Mucosa of descending colon (tissue), 3 donors: ENCODE measurements around the gene TASOR2. TPM values are rescaled to one million over a fixed set of nuclear protein-coding genes. Genes with fewer than 3 reads are reported as not detected.

Experiments
- ATAC-seq: fragments of 200-7000 bp; cut with Tn5 transposase; one replicate; pipeline ENCODE4 v1.9.1; 2020; ENCODE audit warnings: mild to moderate bottlenecking, moderate library complexity
- DNase-seq, 3 donors: peaks; one replicate each; pipeline ENCODE4 v3.0.0-alpha.2; 2020
- H3K36me3 ChIP-seq: fragments of 200-600 bp; one replicate; pipeline ENCODE4 v1.8.0; 2021; ENCODE audit warnings: low read depth, mild to moderate bottlenecking
- H3K4me1 ChIP-seq: fragments of 200-600 bp; one replicate; pipeline ENCODE4 v1.8.0; 2021; ENCODE audit warnings: low read depth, mild to moderate bottlenecking
- H3K4me3 ChIP-seq: fragments of 200-600 bp; one replicate; pipeline ENCODE4 v1.8.0; 2021; ENCODE audit warnings: mild to moderate bottlenecking
- H3K9me3 ChIP-seq: fragments of 200-600 bp; one replicate; pipeline ENCODE4 v1.8.0; 2021; ENCODE audit warnings: mild to moderate bottlenecking
- CTCF ChIP-seq: fragments of 200-600 bp; IDR thresholded peaks from one replicate; pipeline ENCODE4 v1.8.0; 2022; ENCODE audit warnings: antibody characterized with exemption, mild to moderate bottlenecking
- intact Hi-C, 2 donors: fragments of 100-400 bp; cut with DNase I in 1 of 2; cut with micrococcal nuclease in 1 of 2; formaldehyde crosslinking; loops; one replicate each; pipeline versions ENCODE4 v1.11.0 to v1.11.1; 2022; cut with DNase I, micrococcal nuclease
- total RNA-seq, 3 donors: library from RNA; stranded (reverse); fragmentation: NEBNext Ultra II Directional in 2 of 3; extraction: Animal tissue kit (Norgen Biotek cat#: 25700) in 2 of 3; gene quantifications; one replicate each; pipeline versions ENCODE4 v1.2.1 to v1.2.4, GENCODE V29; 2021 to 2023
- donor health status: DM: no; HTN: no; CAD: no; lungs with moderate emphysema.
- donor health status: DM: no; HTN: no; CAD: no.
- donor health status: DM: no; HTN: yes; CAD: no.

Gene TASOR2
- total RNA-seq, 3 donors from 2014 or later: 46.4 to 63.2 (median 58.4) TPM

DNA sequence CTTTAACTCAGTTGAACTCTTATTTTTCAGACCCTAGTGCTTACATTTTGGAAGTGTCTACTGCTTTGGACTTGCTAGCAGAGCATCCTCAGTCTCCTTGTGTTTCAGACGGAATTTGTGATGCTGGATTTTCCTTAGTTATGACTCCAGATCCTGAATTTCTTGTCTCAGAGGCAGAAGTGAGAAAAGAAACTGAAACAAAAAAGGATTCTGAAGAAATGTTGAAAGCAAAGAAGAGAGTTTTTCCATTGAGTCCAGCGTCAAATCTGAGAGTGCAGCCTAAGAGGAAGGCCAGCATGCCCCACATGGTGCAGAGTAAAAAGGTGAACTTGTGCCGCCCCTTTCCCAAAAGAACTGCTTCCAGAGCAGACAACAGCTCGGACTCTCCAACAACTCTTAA is 46.1 kb downstream of the TASOR2 start:
- no peaks in the 10 kb centered on the region for H3K4me1 ChIP-seq
- no peak for TF ChIP-seq CTCF
- no peaks in the 10 kb centered on the region for H3K9me3 ChIP-seq
- intact Hi-C loops: no loop called here
- DNase-seq: no peak
- ATAC-seq: no peak
- no peak overlapping the region for H3K4me3 ChIP-seq
- no peaks in the 10 kb centered on the region for H3K36me3 ChIP-seq

DNA sequence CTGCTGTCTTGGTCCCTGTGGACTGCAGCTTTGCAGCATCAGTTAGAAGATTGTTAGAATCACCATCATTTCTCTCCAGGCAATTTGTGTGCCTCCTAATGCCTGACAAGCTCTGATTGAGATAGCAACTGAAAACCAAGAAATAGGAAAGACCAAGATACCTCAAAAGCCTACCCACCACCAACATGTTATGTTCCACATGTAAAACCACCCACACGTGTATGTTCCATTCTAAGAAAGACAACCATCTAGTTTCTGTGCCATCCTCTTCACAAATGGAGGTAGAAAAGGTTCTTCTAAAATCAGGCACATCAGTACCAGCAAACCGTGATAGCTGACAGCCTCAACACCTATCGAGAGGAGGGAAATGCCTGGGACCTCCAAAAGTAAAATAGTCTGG is 46.9 kb downstream of the TASOR2 start:
- ATAC-seq (no peak), DNase-seq (no peak)
- Histone ChIP-seq H3K36me3 (no peaks in the 10 kb centered on the region), H3K4me1 (no peaks in the 10 kb centered on the region), H3K9me3 (no peaks in the 10 kb centered on the region), H3K4me3 (no peak overlapping the region)
- TF ChIP-seq CTCF: no peak
- intact Hi-C loops: no loop called here

GRCh38 chr10:5732141-5732540 is 47.5 kb downstream of the TASOR2 start:
- Histone ChIP-seq H3K4me1 (no peaks in the 10 kb centered on the region), H3K36me3 (no peaks in the 10 kb centered on the region), H3K4me3 (no peak overlapping the region), H3K9me3 (no peaks in the 10 kb centered on the region)
- TF ChIP-seq CTCF: no peak
- ATAC-seq: no peak
- DNase-seq: no peak
- intact Hi-C loops: no loop called here

Other genes with a start within 250 kb of the TASOR2 start
- not detected for gene CALML5, start 185.3 kb upstream of the TASOR2 start, total RNA-seq
- under 1 TPM in 2 of 3 donors, not detected in 1; 0.09 to 0.17 TPM for gene CALML3, start 159.9 kb upstream of the TASOR2 start, total RNA-seq
- gene ASB13, start 18.2 kb upstream of the TASOR2 start, total RNA-seq: 10 to 100 TPM; 34.6 to 76.1 (median 50.5) TPM
- gene GDI2, start 128.6 kb downstream of the TASOR2 start, total RNA-seq: 100 to 1,000 TPM; 185 to 239 (median 211) TPM
- gene ANKRD16, start 205.1 kb downstream of the TASOR2 start, total RNA-seq: 1 to 10 TPM; 4.7 to 9.8 (median 7.4) TPM
- gene FBH1, start 205.4 kb downstream of the TASOR2 start, total RNA-seq: 100 to 1,000 TPM in 2 of 3 donors, 10 to 100 TPM in 1; 74.1 to 109 (median 100) TPM